B cell (primary cell): Measurements from ENCODE around the gene TOM1L2. TPM values are rescaled to one million over a fixed set of nuclear protein-coding genes. Genes with fewer than 3 reads are reported as not detected.

ENCODE experiments used
- ATAC-seq: fragments of 200-7000 bp; cut with Tn5 transposase; one replicate; pipeline ENCODE4 v1.10.0; 2021; ENCODE audit warnings: low read depth, mild to moderate bottlenecking, moderate number of reproducible peaks, moderate library complexity
- CTCF ChIA-PET: fragments of 350-600 bp; sonication (Branson Sonifier 250); formaldehyde crosslinking; loops from one replicate; lab custom pipeline; 2021; ENCODE audit warnings: antibody characterized with exemption, inconsistent platforms; lab: Charles Lee
- POLR2A ChIA-PET: fragments of 350-600 bp; sonication (Branson Sonifier 250); formaldehyde crosslinking; loops from one replicate; lab custom pipeline; 2021; ENCODE audit warnings: antibody characterized with exemption; lab: Charles Lee
- DNase-seq: peaks from one replicate; pipeline ENCODE4 v3.0.0; 2013
- H2AFZ ChIP-seq: 2 replicates; pipeline ENCODE4 v1.6.1; 2012; ENCODE audit warnings: mild to moderate bottlenecking, low read depth, low read length; ENCODE audit not compliant: insufficient read depth, poor library complexity, severe bottlenecking
- H3K27ac ChIP-seq, 2 donors: 1 replicate in 1 of 2; 2 replicates in 1 of 2; pipeline ENCODE4 v1.5.1; 2012 to 2013; ENCODE audit warnings: low read length in 2 of 2, mild to moderate bottlenecking in 2 of 2, moderate library complexity in 1 of 2
- H3K27me3 ChIP-seq, 4 experiments: fragments of 200-600 bp in 1 of 4; sonication (generic) in 1 of 4; replicated peaks in 1 of 4; 1 replicate in 2 of 4; 2 replicates in 2 of 4; pipeline versions ENCODE4 v1.6.1 to v1.7.0; 2013 to 2016; ENCODE audit warnings: low read length in 3 of 4, mild to moderate bottlenecking in 2 of 4, mixed read lengths in 1 of 4, moderate library complexity in 1 of 4; ENCODE audit not compliant: insufficient read depth in 4 of 4, control insufficient read depth in 3 of 4; ENCODE audit errors: control extremely low read depth in 1 of 4
- H3K36me3 ChIP-seq, 2 experiments: replicated peaks in 1 of 2; 1 replicate in 1 of 2; 2 replicates in 1 of 2; pipeline versions ENCODE4 v1.6.1 to v1.7.1; 2013; ENCODE audit warnings: low read length in 1 of 2; ENCODE audit not compliant: insufficient read depth in 2 of 2, control insufficient read depth in 1 of 2; ENCODE audit errors: control extremely low read depth in 1 of 2, extremely low read depth in 1 of 2
- H3K4me1 ChIP-seq, 2 donors: fragments of 200-600 bp in 1 of 2; sonication (generic) in 1 of 2; 1 replicate in 1 of 2; 2 replicates in 1 of 2; pipeline versions ENCODE4 v1.5.1 to v1.6.1; 2013 to 2017; ENCODE audit warnings: low read length in 2 of 2; ENCODE audit not compliant: control insufficient read depth in 2 of 2, insufficient read depth in 2 of 2
- H3K4me2 ChIP-seq: replicated peaks from 2 replicates; pipeline ENCODE3; 2012; ENCODE audit warnings: mild to moderate bottlenecking, low read depth, low read length; ENCODE audit not compliant: poor library complexity, severe bottlenecking
- H3K4me3 ChIP-seq, 5 experiments: fragments of 200-600 bp in 1 of 5; sonication (generic) in 1 of 5; 1 replicate in 3 of 5; 2 replicates in 2 of 5; pipeline versions ENCODE4 v1.5.1 to v1.7.0; 2011 to 2016; ENCODE audit warnings: low read length in 4 of 5, mild to moderate bottlenecking in 4 of 5, low read depth in 2 of 5, control low read depth in 1 of 5, moderate library complexity in 1 of 5; ENCODE audit not compliant: insufficient read depth in 1 of 5; ENCODE audit errors: control extremely low read depth in 1 of 5, extremely low read depth in 1 of 5
- H3K79me2 ChIP-seq: fragments of 200-600 bp; sonication (generic); one replicate; pipeline ENCODE4 v1.6.0; 2016; ENCODE audit warnings: low read length; ENCODE audit not compliant: control insufficient read depth, insufficient read depth
- H3K9ac ChIP-seq: fragments of 200-600 bp; sonication (generic); 2 replicates; pipeline ENCODE4 v1.6.1; 2017; ENCODE audit warnings: mild to moderate bottlenecking, low read length, moderate library complexity
- H3K9me3 ChIP-seq, 3 donors: one replicate each; pipeline versions ENCODE4 v1.6.1 to v1.7.1; 2013; ENCODE audit warnings: low read length in 2 of 3; ENCODE audit not compliant: control insufficient read depth in 2 of 3, insufficient read depth in 1 of 3; ENCODE audit errors: control extremely low read depth in 1 of 3
- H4K20me1 ChIP-seq: 2 replicates; pipeline ENCODE4 v1.6.0; 2012; ENCODE audit warnings: mild to moderate bottlenecking, low read length; ENCODE audit not compliant: insufficient read depth, control insufficient read depth, poor library complexity, severe bottlenecking
- H3K27ac Mint-ChIP-seq: one replicate; pipeline ENCODE4 v1.8.0; 2021; ENCODE audit warnings: mixed read lengths
- H3K27me3 Mint-ChIP-seq: one replicate; pipeline ENCODE4 v1.8.0; 2021; ENCODE audit warnings: mixed read lengths
- H3K4me1 Mint-ChIP-seq: one replicate; pipeline ENCODE4 v1.8.0; 2021; ENCODE audit warnings: mixed read lengths
- H3K4me3 Mint-ChIP-seq: one replicate; pipeline ENCODE4 v1.8.0; 2021; ENCODE audit warnings: mixed read lengths
- H3K9me3 Mint-ChIP-seq: one replicate; pipeline ENCODE4 v1.8.0; 2022; ENCODE audit warnings: mixed read lengths; ENCODE audit not compliant: insufficient read depth
- EZH2 ChIP-seq: IDR thresholded peaks from 2 replicates; pipeline ENCODE4 v1.6.1; 2012; ENCODE audit warnings: borderline replicate concordance, low read depth, mild to moderate bottlenecking, moderate library complexity, low read length; ENCODE audit not compliant: insufficient read depth, poor library complexity, severe bottlenecking
- WGBS: methylation state at CpG from one replicate; pipeline ENCODE4 v1.1.5; 2013; ENCODE audit warnings: missing lambda C conversion rate; ENCODE audit not compliant: insufficient coverage; 5-methylcytosine and 5-hydroxymethylcytosine counted together
- intact Hi-C: fragments of 100-400 bp; cut with micrococcal nuclease; formaldehyde crosslinking; loops from one replicate; pipeline ENCODE4 v1.10.0; 2022
- polyA plus RNA-seq: library from polyadenylated mRNA; depleted of rRNA; stranded (reverse); fragments of >200 nt; gene quantifications from 2 replicates; pipeline ENCODE4 v1.2.3, GENCODE V29; 2012
- total RNA-seq, 2 donors: library from RNA; stranded (reverse); fragments of 120-200 nt in 1 of 2; gene quantifications; 1 replicate in 1 of 2; 2 replicates in 1 of 2; pipeline versions ENCODE4 v1.2.3 to v1.2.4, GENCODE V29; 2013 to 2022
- TF ChIP-seq, protein P1 (sequence below): fragments of 200-600 bp; IDR thresholded peaks from one replicate; pipeline ENCODE4 v1.8.0; 2022; ENCODE audit warnings: antibody characterized with exemption, mild to moderate bottlenecking

The TOM1L2 gene
- total and polyA plus RNA-seq, 2 donors (not counting 1 experiment from before 2014, with no cell fraction given) = 25.1 to 29.7 TPM

DNA sequence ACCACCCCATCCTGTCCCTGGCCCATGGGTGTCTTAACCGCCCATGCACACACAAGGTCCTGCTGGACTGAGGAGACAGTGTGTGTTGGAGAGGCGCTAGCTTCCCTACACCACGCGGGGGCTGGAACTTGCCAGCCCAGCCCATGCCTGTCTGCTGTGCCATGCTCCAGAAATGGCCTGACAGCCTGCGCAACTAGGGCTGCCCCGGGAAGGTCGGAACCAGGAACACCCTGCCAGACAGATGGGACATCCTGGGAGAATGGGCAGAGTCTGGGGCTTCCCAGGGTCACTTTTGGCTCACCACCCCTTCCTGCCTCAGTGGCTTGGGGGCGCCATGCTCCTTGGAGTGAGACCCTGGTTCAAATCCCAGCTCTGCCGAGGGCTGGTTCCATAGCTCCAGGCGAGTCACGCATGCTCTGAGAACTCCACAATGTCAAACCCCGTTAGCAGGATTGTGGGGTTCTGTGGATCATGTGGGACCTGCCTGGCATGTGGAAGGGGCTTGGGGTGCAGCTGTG is 171.6 kb downstream of the TOM1L2 start:
- Histone ChIP-seq H3K9ac (no peak overlapping the region), H3K36me3 (peaks cover 0 to 4% of the 10 kb centered on the region in 2 experiments), H3K27ac (no peak overlapping the region), H3K27me3 (no peaks in the 10 kb centered on the region), H2AFZ (no peak overlapping the region), H3K9me3 (no peaks in the 10 kb centered on the region), H3K4me3 (no peak overlapping the region), H3K4me2 (no peak overlapping the region), H3K79me2 (no peaks in the 10 kb centered on the region), H4K20me1 (no peaks in the 10 kb centered on the region), H3K4me1 (no peaks in the 10 kb centered on the region)
- CTCF ChIA-PET = interaction anchor here (1.4 to 2.1 kb wide), 2 partner anchors 11 to 118 kb away, joined by 4 to 9 read pairs; no protein-coding TSS in a partner anchor
- TF ChIP-seq, protein P1, sequence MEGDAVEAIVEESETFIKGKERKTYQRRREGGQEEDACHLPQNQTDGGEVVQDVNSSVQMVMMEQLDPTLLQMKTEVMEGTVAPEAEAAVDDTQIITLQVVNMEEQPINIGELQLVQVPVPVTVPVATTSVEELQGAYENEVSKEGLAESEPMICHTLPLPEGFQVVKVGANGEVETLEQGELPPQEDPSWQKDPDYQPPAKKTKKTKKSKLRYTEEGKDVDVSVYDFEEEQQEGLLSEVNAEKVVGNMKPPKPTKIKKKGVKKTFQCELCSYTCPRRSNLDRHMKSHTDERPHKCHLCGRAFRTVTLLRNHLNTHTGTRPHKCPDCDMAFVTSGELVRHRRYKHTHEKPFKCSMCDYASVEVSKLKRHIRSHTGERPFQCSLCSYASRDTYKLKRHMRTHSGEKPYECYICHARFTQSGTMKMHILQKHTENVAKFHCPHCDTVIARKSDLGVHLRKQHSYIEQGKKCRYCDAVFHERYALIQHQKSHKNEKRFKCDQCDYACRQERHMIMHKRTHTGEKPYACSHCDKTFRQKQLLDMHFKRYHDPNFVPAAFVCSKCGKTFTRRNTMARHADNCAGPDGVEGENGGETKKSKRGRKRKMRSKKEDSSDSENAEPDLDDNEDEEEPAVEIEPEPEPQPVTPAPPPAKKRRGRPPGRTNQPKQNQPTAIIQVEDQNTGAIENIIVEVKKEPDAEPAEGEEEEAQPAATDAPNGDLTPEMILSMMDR = no peak
- TF ChIP-seq EZH2 = no peak
- intact Hi-C loops = no loop called here
- H3K27me3 Mint-ChIP-seq = no peaks in the 10 kb centered on the region
- no peak overlapping the region for H3K27ac Mint-ChIP-seq
- POLR2A ChIA-PET = no interaction called here
- no peak for ATAC-seq
- no peak overlapping the region for H3K4me3 Mint-ChIP-seq
- 97% methylated on average over 10 of the region's 12 CpGs for WGBS
- no peaks in the 10 kb centered on the region for H3K9me3 Mint-ChIP-seq
- H3K4me1 Mint-ChIP-seq = no peaks in the 10 kb centered on the region
- DNase-seq = no peak

GRCh38 chr17:17798573-17799255 is 173.5 kb downstream of the TOM1L2 start:
- Histone ChIP-seq H3K4me1 (no peaks in the 10 kb centered on the region), H2AFZ (no peak overlapping the region), H3K36me3 (peaks cover 0 to 17% of the 10 kb centered on the region in 2 experiments), H4K20me1 (no peaks in the 10 kb centered on the region), H3K79me2 (no peaks in the 10 kb centered on the region), H3K4me3 (no peak overlapping the region), H3K9me3 (no peaks in the 10 kb centered on the region), H3K27me3 (no peaks in the 10 kb centered on the region), H3K9ac (no peak overlapping the region), H3K4me2 (no peak overlapping the region), H3K27ac (no peak overlapping the region)
- WGBS = 95% methylated on average over 11 of the region's 16 CpGs
- DNase-seq (no peak), ATAC-seq (no peak)
- Mint-ChIP-seq H3K27ac (no peak overlapping the region), H3K9me3 (no peaks in the 10 kb centered on the region), H3K4me1 (peaks cover 2% of the 10 kb centered on the region), H3K4me3 (no peak overlapping the region), H3K27me3 (no peaks in the 10 kb centered on the region)
- ChIA-PET CTCF (no interaction called here), POLR2A (no interaction called here)
- intact Hi-C loops = no loop called here
- no peak for TF ChIP-seq EZH2
- TF ChIP-seq, protein P1 = no peak
